B cell (primary cell): ENCODE measurements around the gene SYNGR3. TPM values are rescaled to one million over a fixed set of nuclear protein-coding genes. Genes with fewer than 3 reads are reported as not detected.

Experiments
- ATAC-seq: fragments of 200-7000 bp; cut with Tn5 transposase; one replicate; pipeline ENCODE4 v1.10.0; 2021; ENCODE audit warnings: low read depth, mild to moderate bottlenecking, moderate number of reproducible peaks, moderate library complexity
- CTCF ChIA-PET: fragments of 350-600 bp; sonication (Branson Sonifier 250); formaldehyde crosslinking; loops from one replicate; lab custom pipeline; 2021; ENCODE audit warnings: antibody characterized with exemption, inconsistent platforms; lab: Charles Lee
- POLR2A ChIA-PET: fragments of 350-600 bp; sonication (Branson Sonifier 250); formaldehyde crosslinking; loops from one replicate; lab custom pipeline; 2021; ENCODE audit warnings: antibody characterized with exemption; lab: Charles Lee
- DNase-seq: peaks from one replicate; pipeline ENCODE4 v3.0.0; 2013
- H2AFZ ChIP-seq: 2 replicates; pipeline ENCODE4 v1.6.1; 2012; ENCODE audit warnings: mild to moderate bottlenecking, low read depth, low read length; ENCODE audit not compliant: insufficient read depth, poor library complexity, severe bottlenecking
- H3K27ac ChIP-seq, 2 donors: 1 replicate in 1 of 2; 2 replicates in 1 of 2; pipeline ENCODE4 v1.5.1; 2012 to 2013; ENCODE audit warnings: low read length in 2 of 2, mild to moderate bottlenecking in 2 of 2, moderate library complexity in 1 of 2
- H3K27me3 ChIP-seq, 4 experiments: fragments of 200-600 bp in 1 of 4; sonication (generic) in 1 of 4; replicated peaks in 1 of 4; 1 replicate in 2 of 4; 2 replicates in 2 of 4; pipeline versions ENCODE4 v1.6.1 to v1.7.0; 2013 to 2016; ENCODE audit warnings: low read length in 3 of 4, mild to moderate bottlenecking in 2 of 4, mixed read lengths in 1 of 4, moderate library complexity in 1 of 4; ENCODE audit not compliant: insufficient read depth in 4 of 4, control insufficient read depth in 3 of 4; ENCODE audit errors: control extremely low read depth in 1 of 4
- H3K36me3 ChIP-seq, 2 experiments: replicated peaks in 1 of 2; 1 replicate in 1 of 2; 2 replicates in 1 of 2; pipeline versions ENCODE4 v1.6.1 to v1.7.1; 2013; ENCODE audit warnings: low read length in 1 of 2; ENCODE audit not compliant: insufficient read depth in 2 of 2, control insufficient read depth in 1 of 2; ENCODE audit errors: control extremely low read depth in 1 of 2, extremely low read depth in 1 of 2
- H3K4me1 ChIP-seq, 2 donors: fragments of 200-600 bp in 1 of 2; sonication (generic) in 1 of 2; 1 replicate in 1 of 2; 2 replicates in 1 of 2; pipeline versions ENCODE4 v1.5.1 to v1.6.1; 2013 to 2017; ENCODE audit warnings: low read length in 2 of 2; ENCODE audit not compliant: control insufficient read depth in 2 of 2, insufficient read depth in 2 of 2
- H3K4me2 ChIP-seq: replicated peaks from 2 replicates; pipeline ENCODE3; 2012; ENCODE audit warnings: mild to moderate bottlenecking, low read depth, low read length; ENCODE audit not compliant: poor library complexity, severe bottlenecking
- H3K4me3 ChIP-seq, 5 experiments: fragments of 200-600 bp in 1 of 5; sonication (generic) in 1 of 5; 1 replicate in 3 of 5; 2 replicates in 2 of 5; pipeline versions ENCODE4 v1.5.1 to v1.7.0; 2011 to 2016; ENCODE audit warnings: low read length in 4 of 5, mild to moderate bottlenecking in 4 of 5, low read depth in 2 of 5, control low read depth in 1 of 5, moderate library complexity in 1 of 5; ENCODE audit not compliant: insufficient read depth in 1 of 5; ENCODE audit errors: control extremely low read depth in 1 of 5, extremely low read depth in 1 of 5
- H3K79me2 ChIP-seq: fragments of 200-600 bp; sonication (generic); one replicate; pipeline ENCODE4 v1.6.0; 2016; ENCODE audit warnings: low read length; ENCODE audit not compliant: control insufficient read depth, insufficient read depth
- H3K9ac ChIP-seq: fragments of 200-600 bp; sonication (generic); 2 replicates; pipeline ENCODE4 v1.6.1; 2017; ENCODE audit warnings: mild to moderate bottlenecking, low read length, moderate library complexity
- H3K9me3 ChIP-seq, 3 donors: one replicate each; pipeline versions ENCODE4 v1.6.1 to v1.7.1; 2013; ENCODE audit warnings: low read length in 2 of 3; ENCODE audit not compliant: control insufficient read depth in 2 of 3, insufficient read depth in 1 of 3; ENCODE audit errors: control extremely low read depth in 1 of 3
- H4K20me1 ChIP-seq: 2 replicates; pipeline ENCODE4 v1.6.0; 2012; ENCODE audit warnings: mild to moderate bottlenecking, low read length; ENCODE audit not compliant: insufficient read depth, control insufficient read depth, poor library complexity, severe bottlenecking
- H3K27ac Mint-ChIP-seq: one replicate; pipeline ENCODE4 v1.8.0; 2021; ENCODE audit warnings: mixed read lengths
- H3K27me3 Mint-ChIP-seq: one replicate; pipeline ENCODE4 v1.8.0; 2021; ENCODE audit warnings: mixed read lengths
- H3K4me1 Mint-ChIP-seq: one replicate; pipeline ENCODE4 v1.8.0; 2021; ENCODE audit warnings: mixed read lengths
- H3K4me3 Mint-ChIP-seq: one replicate; pipeline ENCODE4 v1.8.0; 2021; ENCODE audit warnings: mixed read lengths
- H3K9me3 Mint-ChIP-seq: one replicate; pipeline ENCODE4 v1.8.0; 2022; ENCODE audit warnings: mixed read lengths; ENCODE audit not compliant: insufficient read depth
- CTCF ChIP-seq: fragments of 200-600 bp; IDR thresholded peaks from one replicate; pipeline ENCODE4 v1.8.0; 2022; ENCODE audit warnings: antibody characterized with exemption, mild to moderate bottlenecking
- EZH2 ChIP-seq: IDR thresholded peaks from 2 replicates; pipeline ENCODE4 v1.6.1; 2012; ENCODE audit warnings: borderline replicate concordance, low read depth, mild to moderate bottlenecking, moderate library complexity, low read length; ENCODE audit not compliant: insufficient read depth, poor library complexity, severe bottlenecking
- WGBS: methylation state at CpG from one replicate; pipeline ENCODE4 v1.1.5; 2013; ENCODE audit warnings: missing lambda C conversion rate; ENCODE audit not compliant: insufficient coverage; 5-methylcytosine and 5-hydroxymethylcytosine counted together
- intact Hi-C: fragments of 100-400 bp; cut with micrococcal nuclease; formaldehyde crosslinking; loops from one replicate; pipeline ENCODE4 v1.10.0; 2022
- polyA plus RNA-seq: library from polyadenylated mRNA; depleted of rRNA; stranded (reverse); fragments of >200 nt; gene quantifications from 2 replicates; pipeline ENCODE4 v1.2.3, GENCODE V29; 2012
- total RNA-seq, 2 donors: library from RNA; stranded (reverse); fragments of 120-200 nt in 1 of 2; gene quantifications; 1 replicate in 1 of 2; 2 replicates in 1 of 2; pipeline versions ENCODE4 v1.2.3 to v1.2.4, GENCODE V29; 2013 to 2022

The SYNGR3 gene
- total and polyA plus RNA-seq, 2 donors (not counting 1 experiment from before 2014, with no cell fraction given), result 19.5 to 19.8 TPM

GRCh38 chr16:1941162-1942046 lies 48.4 kb upstream of the SYNGR3 start:
- Mint-ChIP-seq H3K27me3 (no peaks in the 10 kb centered on the region), H3K4me3 (peak overlapping the region; percentile 90), H3K9me3 (no peaks in the 10 kb centered on the region), H3K27ac (peak overlapping the region; percentile 37), H3K4me1 (peaks cover 21% of the 10 kb centered on the region)
- TF ChIP-seq CTCF (no peak), EZH2 (no peak)
- Histone ChIP-seq H3K4me1 (peaks cover 14 to 19% of the 10 kb centered on the region in 2 donors), H3K27me3 (no peaks in the 10 kb centered on the region), H3K79me2 (no peaks in the 10 kb centered on the region), H4K20me1 (no peaks in the 10 kb centered on the region), H2AFZ (no peak overlapping the region), H3K9ac (no peak overlapping the region), H3K36me3 (peaks cover 0 to 12% of the 10 kb centered on the region in 2 experiments), H3K27ac (no peak overlapping the region), H3K9me3 (no peaks in the 10 kb centered on the region), H3K4me3 (peak overlapping the region in 1 of 5 experiments; percentile 42), H3K4me2 (peak overlapping the region; percentile 81)
- ATAC-seq (no peak), DNase-seq (no peak)
- CTCF ChIA-PET, result interaction anchor here (0.9 kb wide), 1 partner anchor 63 kb away, joined by 3 read pairs; no protein-coding TSS in a partner anchor
- WGBS, result 94% methylated on average over 27 of the region's 30 CpGs
- POLR2A ChIA-PET, result interaction anchor here (0.8 kb wide), 1 partner anchor 19 kb away, joined by 3 read pairs; no protein-coding TSS in a partner anchor
- intact Hi-C loops, result loop anchor here (1.0 to 10.0 kb wide), 2 partner anchors 12 to 53 kb away; no protein-coding TSS in a partner anchor
